Transverse colon (tissue), 4 donors: ENCODE data around the gene DPYD. TPM values are rescaled to one million over a fixed set of nuclear protein-coding genes. Genes with fewer than 3 reads are reported as not detected.

Experiments
- DNase-seq: peaks from one replicate; pipeline ENCODE4 v3.0.0-alpha.2; 2019
- H3K27ac ChIP-seq, 4 donors: fragments of 200-600 bp; sonication (generic); 2 replicates each; pipeline ENCODE4 v1.5.1; 2016 to 2018; ENCODE audit warnings: inconsistent platforms in 4 of 4
- H3K27me3 ChIP-seq: fragments of 200-600 bp; sonication (generic); 2 replicates; pipeline ENCODE4 v1.5.1; 2017; ENCODE audit warnings: inconsistent platforms
- H3K36me3 ChIP-seq, 4 donors: fragments of 200-600 bp; sonication (generic); 2 replicates each; pipeline ENCODE4 v1.5.1; 2017 to 2019; ENCODE audit warnings: inconsistent platforms in 4 of 4
- H3K4me1 ChIP-seq, 4 donors: fragments of 200-600 bp; sonication (generic); 2 replicates each; pipeline ENCODE4 v1.5.1; 2017 to 2020; ENCODE audit warnings: inconsistent platforms in 4 of 4
- H3K4me3 ChIP-seq, 4 donors: fragments of 200-600 bp; sonication (generic); 1 replicate in 1 of 4; 2 replicates in 3 of 4; pipeline versions ENCODE4 v1.5.1 to v1.6.1; 2017 to 2019; ENCODE audit warnings: inconsistent platforms in 4 of 4
- H3K9me3 ChIP-seq, 2 donors: fragments of 200-600 bp; sonication (generic); 2 replicates each; pipeline ENCODE4 v1.5.1; 2017 to 2019; ENCODE audit warnings: inconsistent platforms in 2 of 2
- CTCF ChIP-seq, 5 experiments: fragments of 200-600 bp in 3 of 5; fragments of 450-650 bp in 2 of 5; sonication (generic) in 3 of 5; IDR thresholded peaks; 1 replicate in 2 of 5; 2 replicates in 3 of 5; pipeline ENCODE4 v1.5.1; 2016 to 2017; ENCODE audit warnings: antibody characterized with exemption in 5 of 5, inconsistent platforms in 3 of 5, mild to moderate bottlenecking in 2 of 5, moderate library complexity in 1 of 5
- EP300 ChIP-seq: sonication (generic); formaldehyde crosslinking; IDR thresholded peaks from one replicate; pipeline ENCODE4 v1.6.1; 2017; ENCODE audit warnings: antibody characterized with exemption, low read depth
- POLR2A ChIP-seq: fragments of 450-650 bp; IDR thresholded peaks from one replicate; pipeline ENCODE4 v1.6.1; 2016; ENCODE audit warnings: antibody characterized with exemption, mild to moderate bottlenecking, moderate library complexity
- POLR2AphosphoS5 ChIP-seq, 3 donors: sonication (generic); formaldehyde crosslinking; IDR thresholded peaks; one replicate each; pipeline ENCODE4 v1.6.1; 2016; ENCODE audit warnings: antibody characterized with exemption in 3 of 3
- WGBS, 2 donors: methylation state at CpG; one replicate each; pipeline ENCODE4 v1.1.5; 2018; ENCODE audit warnings: low coverage in 1 of 2; 5-methylcytosine and 5-hydroxymethylcytosine counted together
- in situ Hi-C, 4 donors: fragments of 200-750 bp; cut with MboI; loops; one replicate each; pipeline versions ENCODE4 v1.15.0 to v1.15.1; 2017; ENCODE audit warnings: low sequenced_read_pairs in 3 of 4, low pct_ligation_motif_present in 1 of 4, low pct_unique_long_range_greater_than_20kb in 1 of 4
- intact Hi-C: fragments of 100-400 bp; cut with DNase I; formaldehyde crosslinking; loops from one replicate; pipeline ENCODE4 v1.15.1; 2023; ENCODE audit warnings: low total_unique reads
- total RNA-seq, 4 donors: library from RNA; depleted of rRNA; stranded (reverse); fragments of >200 nt; gene quantifications; one replicate each; pipeline ENCODE4 v1.1.0, GENCODE V29; 2016

Gene DPYD
- total RNA-seq, 4 donors from 2014 or later = 11.2 to 34.8 (median 26.0) TPM

GRCh38 chr1:97647776-97648175 lies 273.1 kb downstream of the DPYD start:
- intact Hi-C loops (no loop called here), in situ Hi-C loops (no loop called here)
- DNase-seq = no peak
- Histone ChIP-seq H3K27ac (no peak overlapping the region), H3K36me3 (no peaks in the 10 kb centered on the region), H3K27me3 (no peaks in the 10 kb centered on the region), H3K9me3 (peaks cover 10 to 19% of the 10 kb centered on the region in 2 donors), H3K4me1 (no peaks in the 10 kb centered on the region), H3K4me3 (no peak overlapping the region)
- no peak for TF ChIP-seq EP300
- no peak for TF ChIP-seq POLR2A
- no peak for TF ChIP-seq CTCF (IDR thresholded peaks at IDR 0.05)
- no peak for TF ChIP-seq POLR2AphosphoS5 (IDR thresholded peaks at IDR 0.05)

- no peak for TF ChIP-seq POLR2AphosphoS5 (IDR thresholded peaks at IDR 0.05)
- no peak for TF ChIP-seq EP300
- TF ChIP-seq POLR2A = no peak
- H3K9me3 ChIP-seq = peaks cover 10 to 19% of the 10 kb centered on the region in 2 donors
- in situ Hi-C loops (no loop called here), intact Hi-C loops (no loop called here)
- no peaks in the 10 kb centered on the region for H3K27me3 ChIP-seq
- no peak overlapping the region for H3K27ac ChIP-seq
- no peak overlapping the region for H3K4me3 ChIP-seq
- H3K36me3 ChIP-seq = no peaks in the 10 kb centered on the region
- H3K4me1 ChIP-seq = no peaks in the 10 kb centered on the region
- DNase-seq = no peak
- 92 to 97% methylated on average over 1 of the region's 1 CpG for WGBS, 2 donors
Observed at GRCh38 chr1:97646071-97646470, 274.8 kb downstream of the DPYD start.

GRCh38 chr1:97640677-97641076 lies 280.2 kb downstream of the DPYD start:
- peaks cover under 1 to 2% of the 10 kb centered on the region in 2 donors for H3K9me3 ChIP-seq
- H3K36me3 ChIP-seq = no peaks in the 10 kb centered on the region
- no peak for TF ChIP-seq POLR2A
- TF ChIP-seq POLR2AphosphoS5 (IDR thresholded peaks at IDR 0.05) = no peak
- no peak for TF ChIP-seq CTCF (IDR thresholded peaks at IDR 0.05)
- no peak for TF ChIP-seq EP300
- no peaks in the 10 kb centered on the region for H3K4me1 ChIP-seq
- intact Hi-C loops = no loop called here
- in situ Hi-C loops = no loop called here
- DNase-seq = no peak
- no peak overlapping the region for H3K4me3 ChIP-seq
- H3K27ac ChIP-seq = no peak overlapping the region
- H3K27me3 ChIP-seq = no peaks in the 10 kb centered on the region

- no peak overlapping the region for H3K4me3 ChIP-seq
- TF ChIP-seq POLR2A (no peak), EP300 (no peak), CTCF (IDR thresholded peaks at IDR 0.05) (no peak), POLR2AphosphoS5 (IDR thresholded peaks at IDR 0.05) (no peak)
- H3K4me1 ChIP-seq = no peaks in the 10 kb centered on the region
- no peak for DNase-seq
- no peaks in the 10 kb centered on the region for H3K9me3 ChIP-seq
- intact Hi-C loops = no loop called here
- in situ Hi-C loops = no loop called here
- no peaks in the 10 kb centered on the region for H3K36me3 ChIP-seq
- H3K27me3 ChIP-seq = no peaks in the 10 kb centered on the region
- no peak overlapping the region for H3K27ac ChIP-seq
Observed at GRCh38 chr1:97636941-97637340, 283.9 kb downstream of the DPYD start.

- Histone ChIP-seq H3K36me3 (no peaks in the 10 kb centered on the region), H3K4me1 (no peaks in the 10 kb centered on the region), H3K27me3 (no peaks in the 10 kb centered on the region), H3K4me3 (no peak overlapping the region), H3K9me3 (no peaks in the 10 kb centered on the region), H3K27ac (no peak overlapping the region)
- intact Hi-C loops = loop anchor here (5.0 kb wide), 1 partner anchor 427 kb away; no protein-coding TSS in a partner anchor
- DNase-seq = no peak
- in situ Hi-C loops = no loop called here
- 77 to 83% methylated on average over 2 of the region's 2 CpGs for WGBS, 2 donors
- TF ChIP-seq CTCF (IDR thresholded peaks at IDR 0.05) (no peak), POLR2A (no peak), EP300 (no peak), POLR2AphosphoS5 (IDR thresholded peaks at IDR 0.05) (no peak)
Observed at GRCh38 chr1:97634758-97635157, 286.1 kb downstream of the DPYD start.
